Hepatocyte (in vitro differentiated cells): ENCODE results near the gene TAF1C.

Experiments
- EZH2phosphoT487 ChIP-seq: fragments of 200-600 bp; sonication (generic); IDR thresholded peaks from one replicate; pipeline ENCODE4 v1.6.1; 2018; ENCODE audit warnings: antibody characterized with exemption, mild to moderate bottlenecking, low read depth, moderate library complexity; ENCODE audit not compliant: unreplicated experiment, severe bottlenecking
- TF ChIP-seq, protein P1 (sequence below): fragments of 200-600 bp; sonication (generic); IDR thresholded peaks from 2 replicates; pipeline ENCODE4 v1.5.1; 2016; ENCODE audit warnings: antibody characterized with exemption, mild to moderate bottlenecking; ENCODE audit not compliant: poor library complexity

DNA sequence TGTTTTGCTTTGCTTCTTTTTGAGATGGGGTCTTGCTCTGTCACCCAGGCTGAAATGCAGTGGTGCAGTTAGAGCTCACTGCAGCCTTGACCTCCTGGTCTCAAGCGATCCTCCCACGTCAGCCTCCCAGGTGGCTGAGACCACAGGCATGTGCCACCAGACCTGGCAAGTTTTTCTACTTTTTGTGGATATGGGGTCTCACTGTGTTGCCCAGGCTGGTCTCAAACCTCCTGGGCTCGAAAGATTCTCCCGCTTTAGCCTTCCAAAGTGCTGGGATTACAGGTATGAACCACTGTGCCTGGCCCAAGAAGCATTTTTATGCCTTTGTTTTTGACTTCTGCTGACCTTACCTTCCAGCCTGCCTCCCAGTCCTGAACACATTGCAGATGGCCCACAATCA, 31.6 kb downstream of the TAF1C start:
- TF ChIP-seq, protein P1, sequence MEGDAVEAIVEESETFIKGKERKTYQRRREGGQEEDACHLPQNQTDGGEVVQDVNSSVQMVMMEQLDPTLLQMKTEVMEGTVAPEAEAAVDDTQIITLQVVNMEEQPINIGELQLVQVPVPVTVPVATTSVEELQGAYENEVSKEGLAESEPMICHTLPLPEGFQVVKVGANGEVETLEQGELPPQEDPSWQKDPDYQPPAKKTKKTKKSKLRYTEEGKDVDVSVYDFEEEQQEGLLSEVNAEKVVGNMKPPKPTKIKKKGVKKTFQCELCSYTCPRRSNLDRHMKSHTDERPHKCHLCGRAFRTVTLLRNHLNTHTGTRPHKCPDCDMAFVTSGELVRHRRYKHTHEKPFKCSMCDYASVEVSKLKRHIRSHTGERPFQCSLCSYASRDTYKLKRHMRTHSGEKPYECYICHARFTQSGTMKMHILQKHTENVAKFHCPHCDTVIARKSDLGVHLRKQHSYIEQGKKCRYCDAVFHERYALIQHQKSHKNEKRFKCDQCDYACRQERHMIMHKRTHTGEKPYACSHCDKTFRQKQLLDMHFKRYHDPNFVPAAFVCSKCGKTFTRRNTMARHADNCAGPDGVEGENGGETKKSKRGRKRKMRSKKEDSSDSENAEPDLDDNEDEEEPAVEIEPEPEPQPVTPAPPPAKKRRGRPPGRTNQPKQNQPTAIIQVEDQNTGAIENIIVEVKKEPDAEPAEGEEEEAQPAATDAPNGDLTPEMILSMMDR: no peak
- no peak for TF ChIP-seq EZH2phosphoT487
